HFFc6 (cell line): ENCODE results near the gene CADM4. TPM values are rescaled to one million over a fixed set of nuclear protein-coding genes. Genes with fewer than 3 reads are reported as not detected.
A peak's percentile ranks its signal among the peaks of the same experiment; 100 is the strongest.

Experiments
- DNase-seq: peaks from one replicate; pipeline ENCODE4 v3.0.0-alpha.2; 2018
- H3K27ac Mint-ChIP-seq: 2 replicates; pipeline ENCODE4 v1.8.0; 2020; ENCODE audit warnings: mild to moderate bottlenecking, mixed read lengths
- H3K27me3 Mint-ChIP-seq: 2 replicates; pipeline ENCODE4 v1.8.0; 2021; ENCODE audit warnings: mild to moderate bottlenecking, moderate library complexity, mixed read lengths; ENCODE audit not compliant: insufficient read depth
- H3K36me3 Mint-ChIP-seq: 2 replicates; pipeline ENCODE4 v1.8.0; 2021; ENCODE audit warnings: low read depth, mixed read lengths
- H3K4me1 Mint-ChIP-seq: 2 replicates; pipeline ENCODE4 v1.8.0; 2020; ENCODE audit warnings: low read depth, mixed read lengths
- H3K4me3 Mint-ChIP-seq: 2 replicates; pipeline ENCODE4 v1.8.0; 2020; ENCODE audit warnings: mild to moderate bottlenecking, moderate library complexity, mixed read lengths
- H3K9me3 Mint-ChIP-seq: 2 replicates; pipeline ENCODE4 v1.8.0; 2020; ENCODE audit warnings: mild to moderate bottlenecking, mixed read lengths
- total RNA-seq, 6 experiments: library from RNA; stranded (reverse); fragmentation: NEBNext Ultra II Directional; extraction: Animal tissue kit (Norgen Biotek cat#: 25700); gene quantifications; 2 replicates in 1 of 6; 3 replicates in 5 of 6; pipeline ENCODE4 v1.2.3, GENCODE V29; 2021
- TF ChIP-seq, protein P1 (sequence below): fragments of 200-600 bp; sonication (generic); IDR thresholded peaks from 2 replicates; pipeline ENCODE4 v1.5.0; 2021; ENCODE audit warnings: antibody characterized with exemption, mild to moderate bottlenecking

Gene CADM4
- total RNA-seq, 6 experiments from 2014 or later = 0.43 to 1.3 (median 0.82) TPM

DNA sequence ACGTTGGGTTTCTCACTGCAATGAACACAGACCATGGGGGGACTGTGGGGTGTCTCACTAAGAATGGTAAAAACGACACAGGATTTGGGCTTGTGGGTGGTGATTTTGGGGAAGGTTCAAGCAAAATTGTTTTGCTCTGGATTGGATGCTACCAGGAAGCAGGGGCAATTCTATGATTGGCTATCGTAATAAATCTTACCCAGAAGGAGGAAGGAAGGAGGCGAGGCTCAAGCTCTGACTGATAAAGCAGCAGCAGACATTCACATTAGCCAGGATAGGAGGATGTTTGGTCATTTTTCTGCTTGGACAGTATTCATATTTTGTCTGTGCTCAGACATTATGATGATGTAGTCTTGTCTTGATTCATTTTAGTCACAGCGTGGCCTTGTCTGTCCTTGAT lies 41.8 kb downstream of the CADM4 start:
- H3K4me1 Mint-ChIP-seq = peaks cover 26% of the 10 kb centered on the region
- peaks cover 14% of the 10 kb centered on the region for H3K36me3 Mint-ChIP-seq
- H3K4me3 Mint-ChIP-seq = peak overlapping the region; percentile 94
- no peaks in the 10 kb centered on the region for H3K9me3 Mint-ChIP-seq
- no peak for DNase-seq
- peak overlapping the region; percentile 99 for H3K27ac Mint-ChIP-seq
- peaks cover 5% of the 10 kb centered on the region for H3K27me3 Mint-ChIP-seq
- TF ChIP-seq, protein P1, sequence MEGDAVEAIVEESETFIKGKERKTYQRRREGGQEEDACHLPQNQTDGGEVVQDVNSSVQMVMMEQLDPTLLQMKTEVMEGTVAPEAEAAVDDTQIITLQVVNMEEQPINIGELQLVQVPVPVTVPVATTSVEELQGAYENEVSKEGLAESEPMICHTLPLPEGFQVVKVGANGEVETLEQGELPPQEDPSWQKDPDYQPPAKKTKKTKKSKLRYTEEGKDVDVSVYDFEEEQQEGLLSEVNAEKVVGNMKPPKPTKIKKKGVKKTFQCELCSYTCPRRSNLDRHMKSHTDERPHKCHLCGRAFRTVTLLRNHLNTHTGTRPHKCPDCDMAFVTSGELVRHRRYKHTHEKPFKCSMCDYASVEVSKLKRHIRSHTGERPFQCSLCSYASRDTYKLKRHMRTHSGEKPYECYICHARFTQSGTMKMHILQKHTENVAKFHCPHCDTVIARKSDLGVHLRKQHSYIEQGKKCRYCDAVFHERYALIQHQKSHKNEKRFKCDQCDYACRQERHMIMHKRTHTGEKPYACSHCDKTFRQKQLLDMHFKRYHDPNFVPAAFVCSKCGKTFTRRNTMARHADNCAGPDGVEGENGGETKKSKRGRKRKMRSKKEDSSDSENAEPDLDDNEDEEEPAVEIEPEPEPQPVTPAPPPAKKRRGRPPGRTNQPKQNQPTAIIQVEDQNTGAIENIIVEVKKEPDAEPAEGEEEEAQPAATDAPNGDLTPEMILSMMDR = no peak

DNA sequence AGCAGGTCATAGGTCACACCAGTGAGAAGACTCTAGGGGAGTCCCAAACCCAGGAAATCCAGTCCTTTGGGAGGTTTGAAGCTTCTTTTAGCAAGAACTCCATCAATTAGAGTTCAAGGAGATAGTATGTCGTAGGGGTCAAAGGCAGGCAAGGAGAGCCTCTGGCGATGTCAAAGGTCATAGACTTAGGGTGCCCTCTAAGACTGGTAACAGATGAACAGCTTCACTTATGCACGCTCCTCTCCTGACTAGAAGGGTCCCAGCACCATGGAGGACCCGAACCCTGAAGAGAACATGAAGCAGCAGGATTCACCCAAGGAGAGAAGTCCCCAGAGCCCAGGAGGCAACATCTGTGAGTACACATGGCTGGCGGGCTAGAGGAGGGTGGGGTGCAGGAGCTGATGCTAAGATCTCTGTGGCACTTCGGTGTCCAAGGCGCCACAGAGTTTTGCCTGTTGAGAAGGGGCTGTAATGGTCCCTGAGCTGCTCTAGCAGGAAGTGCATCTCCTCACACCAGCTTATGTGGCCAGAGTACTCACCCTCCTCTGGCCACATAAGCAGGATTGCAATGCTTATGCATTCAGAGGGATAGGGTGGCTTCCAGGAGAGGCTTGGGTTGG lies 42.7 kb downstream of the CADM4 start:
- Mint-ChIP-seq H3K27ac (peak overlapping the region; percentile 99), H3K4me3 (peak overlapping the region; percentile 94), H3K4me1 (peaks cover 26% of the 10 kb centered on the region), H3K36me3 (peaks cover 14% of the 10 kb centered on the region), H3K27me3 (peaks cover 5% of the 10 kb centered on the region), H3K9me3 (no peaks in the 10 kb centered on the region)
- TF ChIP-seq, protein P1 = no peak
- no peak for DNase-seq

DNA sequence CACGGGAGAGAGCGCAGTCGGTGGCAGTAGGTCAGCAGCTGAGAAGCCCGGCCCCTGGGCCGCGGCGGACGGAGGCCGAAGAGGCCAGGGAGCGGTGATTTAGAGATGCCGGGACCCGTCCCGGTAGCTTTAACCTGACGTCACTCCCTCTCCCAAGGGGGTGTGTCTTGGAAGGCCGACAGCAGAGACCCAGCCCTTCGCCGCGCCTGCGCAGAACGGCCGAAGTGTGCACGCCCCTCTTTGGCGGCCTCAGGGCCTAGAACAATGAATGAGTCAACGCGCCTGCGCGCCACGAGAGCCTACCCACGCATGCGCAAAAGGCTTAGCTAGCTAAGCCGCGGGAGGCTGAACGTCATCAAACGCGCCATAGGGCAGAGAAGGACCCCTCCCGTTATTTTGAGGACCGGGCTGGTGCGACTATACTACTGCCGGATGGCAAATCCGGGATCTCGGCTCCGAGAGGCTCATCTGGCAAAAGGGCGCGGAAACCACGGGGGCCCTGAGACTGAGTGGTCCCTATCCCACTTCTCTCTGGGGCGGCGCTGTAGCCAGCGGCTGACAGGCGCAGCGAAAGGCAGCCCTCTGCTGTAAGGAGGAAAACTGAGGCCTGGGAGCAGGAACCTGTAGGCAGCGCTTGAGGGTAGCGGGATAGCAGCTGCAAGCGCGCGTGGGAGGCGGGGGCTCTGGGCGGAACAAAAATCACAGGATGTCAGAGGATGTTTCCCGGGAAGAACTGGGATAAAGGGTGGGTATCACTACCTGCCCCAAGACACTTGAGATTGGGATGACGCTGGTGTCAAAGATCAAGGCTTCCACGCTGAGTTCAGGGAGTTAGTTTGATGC lies 43.4 kb downstream of the CADM4 start, which contains the start of the genes IRGQ and ZNF576:
IRGQ (minus strand) TSS at position 136 of the 843 bp plus-strand sequence. CDS start 796 bp downstream, outside the sequence.
ZNF576 (plus strand) TSS at position 597 of the 843 bp plus-strand sequence. CDS start 514 bp downstream, outside the sequence.
- H3K27ac Mint-ChIP-seq = peak within 1 kb of the TSS; percentile 99
- H3K27me3 Mint-ChIP-seq = peaks cover 5% of the 10 kb centered on the region
- H3K36me3 Mint-ChIP-seq = peaks cover 14% of the 10 kb centered on the region
- peak within 1 kb of the TSS; percentile 94 for H3K4me3 Mint-ChIP-seq
- no peaks in the 10 kb centered on the region for H3K9me3 Mint-ChIP-seq
- peaks cover 26% of the 10 kb centered on the region for H3K4me1 Mint-ChIP-seq
- DNase-seq = peak; percentile 99
- TF ChIP-seq, protein P1 = peak; percentile 54

DNA sequence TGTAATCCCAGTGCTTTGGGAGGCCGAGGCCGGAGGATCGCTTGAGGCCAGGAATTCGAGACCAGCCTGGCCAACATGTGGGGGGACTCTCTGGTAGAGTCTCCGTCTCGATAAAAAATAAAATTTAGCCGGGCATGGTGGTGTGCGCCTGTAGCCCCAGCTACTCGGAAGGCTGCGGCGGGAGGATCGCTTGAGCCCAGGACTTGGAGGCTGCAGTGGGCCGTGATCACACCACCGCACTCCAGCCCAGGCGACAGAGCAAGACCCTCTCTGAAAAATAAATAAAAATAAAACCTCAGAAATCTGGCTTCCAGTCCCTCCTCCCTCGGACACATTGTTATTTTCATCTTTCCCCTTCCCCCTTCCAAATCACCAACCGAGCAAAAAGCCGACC lies 44.0 kb downstream of the CADM4 start:
- peak; percentile 13 for DNase-seq
- H3K4me1 Mint-ChIP-seq = peaks cover 26% of the 10 kb centered on the region
- TF ChIP-seq, protein P1 = no peak
- H3K27me3 Mint-ChIP-seq = peaks cover 5% of the 10 kb centered on the region
- no peaks in the 10 kb centered on the region for H3K9me3 Mint-ChIP-seq
- H3K4me3 Mint-ChIP-seq = peak overlapping the region; percentile 94
- peak overlapping the region; percentile 99 for H3K27ac Mint-ChIP-seq
- peaks cover 18% of the 10 kb centered on the region for H3K36me3 Mint-ChIP-seq

DNA sequence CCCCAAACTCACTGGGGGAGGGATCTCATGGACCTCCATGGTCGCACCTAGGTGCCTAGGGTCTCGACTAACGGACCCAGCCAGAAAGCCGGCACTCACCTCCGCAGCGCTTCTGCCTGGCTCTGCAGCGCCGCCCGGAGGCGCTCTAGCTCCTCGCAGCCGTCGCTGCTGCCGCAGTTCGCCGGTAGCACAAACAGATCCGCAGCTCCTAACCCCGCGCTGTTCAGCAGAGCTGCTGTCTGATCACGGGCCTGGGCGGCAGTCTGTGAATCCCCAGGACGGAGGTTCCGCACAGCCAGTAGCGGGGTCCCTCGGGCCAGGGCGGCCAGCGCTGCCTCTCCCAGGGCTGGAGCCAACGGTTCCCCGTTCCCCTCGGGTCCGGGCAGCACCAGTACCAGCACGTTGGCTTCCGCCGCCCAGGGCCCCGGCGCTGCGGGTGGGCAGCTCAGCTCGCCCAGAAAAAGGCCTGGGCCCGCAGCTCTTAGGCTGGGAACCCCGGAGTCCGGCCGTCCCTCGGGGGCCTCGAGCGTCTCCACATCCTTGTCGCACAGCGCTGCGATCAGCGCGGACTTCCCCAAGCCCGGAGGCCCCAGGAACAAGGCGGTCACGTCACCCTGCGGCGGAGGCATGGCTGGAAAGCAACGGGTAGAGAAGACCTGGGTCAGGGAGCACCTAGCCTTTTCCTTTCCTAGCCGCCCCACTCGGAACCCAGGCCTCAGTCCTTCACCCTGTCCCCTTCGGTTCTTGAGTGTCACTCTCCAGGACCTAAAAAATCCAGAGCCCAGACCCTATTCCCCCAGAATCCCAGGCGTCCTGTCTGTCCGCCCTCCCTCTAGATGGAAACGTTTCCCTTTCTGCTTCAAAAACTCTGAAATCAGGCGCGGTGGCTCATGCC lies 44.7 kb downstream of the CADM4 start:
- TF ChIP-seq, protein P1 = peak; percentile 90
- peaks cover 22% of the 10 kb centered on the region for H3K36me3 Mint-ChIP-seq
- H3K9me3 Mint-ChIP-seq = no peaks in the 10 kb centered on the region
- peaks cover 26% of the 10 kb centered on the region for H3K4me1 Mint-ChIP-seq
- H3K27ac Mint-ChIP-seq = peak overlapping the region; percentile 99
- H3K4me3 Mint-ChIP-seq = peak overlapping the region; percentile 94
- peak; percentile 41 for DNase-seq
- peaks cover 5% of the 10 kb centered on the region for H3K27me3 Mint-ChIP-seq
